NCI-H2196 treated with DMSO at 0.1 percent for 48 hours (cell line): ENCODE results near the gene FAF2.
"Not testable (repeated sequence)": the region's sequence is repeated elsewhere in the genome, so short reads cannot be mapped to it uniquely, and the experiment has no call there.

Experiments used
- DNase-seq: peaks from one replicate; lab custom pipeline; 2025; ENCODE audit not compliant: unreplicated experiment; lab: John Stamatoyannopoulos, UW

The FAF2 gene

GRCh38 chr5:176454724-176455394, 6.7 kb downstream of the FAF2 start:
- DNase-seq: no peak

GRCh38 chr5:176458904-176459561, 10.8 kb downstream of the FAF2 start:
- no peak for DNase-seq

GRCh38 chr5:176461349-176461748, 13.2 kb downstream of the FAF2 start:
- DNase-seq: no peak

DNA sequence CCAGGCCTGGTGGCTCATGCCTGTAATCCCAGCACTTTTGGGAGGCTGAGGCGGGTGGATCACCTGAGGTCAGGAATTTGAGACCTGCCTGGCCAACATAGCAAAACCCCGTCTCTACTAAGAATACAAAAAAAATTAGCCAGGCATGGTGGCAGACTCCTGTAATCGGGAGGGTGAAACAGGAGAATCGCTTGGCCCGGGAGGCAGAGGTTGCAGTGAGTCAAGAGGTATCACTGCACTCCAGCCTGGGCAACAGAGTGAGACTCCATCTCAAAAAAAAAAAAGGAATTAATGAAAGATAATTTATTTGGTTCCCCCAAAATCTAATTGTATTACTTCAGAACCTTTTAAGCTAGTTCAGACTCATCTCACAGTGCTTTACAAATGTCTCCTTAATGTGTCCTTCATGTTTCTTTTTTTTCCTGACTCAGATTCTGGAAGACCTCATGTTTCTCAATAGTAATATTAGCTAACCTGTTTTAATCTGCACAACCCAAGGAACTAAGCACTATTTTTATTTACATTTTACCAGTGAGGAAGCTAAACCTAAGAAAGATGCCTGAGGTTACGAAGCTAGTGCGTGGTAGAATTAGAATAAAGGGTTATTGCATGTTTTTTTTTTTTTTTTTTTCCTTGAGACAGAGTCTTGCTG, 15.1 kb downstream of the FAF2 start:
- DNase-seq: no peak

- peak; percentile 12 for DNase-seq
These were observed 18.2 kb downstream of the FAF2 start for GRCh38 chr5:176466245-176466871.

DNA sequence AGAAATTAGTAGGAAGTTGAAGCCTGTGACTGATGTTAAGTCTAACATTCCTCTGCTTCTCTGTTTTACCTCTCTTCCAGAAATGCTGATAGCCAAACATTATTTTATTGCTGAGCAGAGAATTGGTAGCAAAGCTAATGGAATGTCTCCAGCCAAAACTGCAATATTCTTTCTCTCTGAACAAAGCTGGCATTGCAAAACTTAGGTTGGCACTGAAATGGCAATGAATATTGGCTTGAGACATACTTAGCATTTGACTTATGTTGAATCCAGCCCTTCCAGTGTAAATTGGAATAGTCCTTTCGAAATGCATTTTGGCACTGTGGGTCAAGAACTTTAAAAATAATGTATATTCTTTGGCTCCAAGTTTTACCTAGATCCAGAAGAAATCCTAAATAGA, 21.1 kb downstream of the FAF2 start:
- DNase-seq: no peak

- no peak for DNase-seq
These were observed 22.4 kb downstream of the FAF2 start for GRCh38 chr5:176470539-176470938.

GRCh38 chr5:176471098-176471497, 22.9 kb downstream of the FAF2 start:
- DNase-seq: no peak

DNA sequence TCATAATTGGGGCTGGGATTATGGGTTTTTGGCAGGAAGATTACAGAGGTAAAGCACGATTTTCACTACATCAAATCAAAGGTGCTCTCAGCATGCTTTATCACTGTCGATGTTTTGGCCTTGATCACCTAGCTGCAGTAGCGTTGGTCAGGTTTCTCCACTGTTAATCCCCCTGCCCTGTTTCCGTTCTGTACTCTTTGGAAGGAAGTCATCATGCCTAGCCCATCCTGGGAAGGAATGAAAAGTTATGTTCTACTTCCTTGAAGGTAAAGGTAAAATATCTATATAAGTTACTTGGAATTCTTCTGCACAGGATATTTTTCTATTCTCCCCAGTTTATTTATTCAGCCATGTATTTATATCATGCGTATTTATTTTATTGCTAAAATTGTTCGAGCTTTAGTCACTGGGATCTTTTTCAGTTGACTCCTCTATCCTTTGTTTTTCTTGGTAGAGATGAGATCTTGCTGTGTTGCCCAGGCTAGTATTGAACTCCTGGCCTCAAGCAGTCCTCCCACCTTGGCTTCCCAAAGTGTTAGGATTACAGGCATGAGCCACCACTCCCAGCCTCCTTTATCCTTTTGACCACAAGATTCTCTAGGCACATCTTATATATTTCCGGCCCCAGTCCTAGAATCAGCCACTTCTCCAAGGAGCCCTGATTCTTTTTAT, 25.3 kb downstream of the FAF2 start:
- DNase-seq: no peak

DNA sequence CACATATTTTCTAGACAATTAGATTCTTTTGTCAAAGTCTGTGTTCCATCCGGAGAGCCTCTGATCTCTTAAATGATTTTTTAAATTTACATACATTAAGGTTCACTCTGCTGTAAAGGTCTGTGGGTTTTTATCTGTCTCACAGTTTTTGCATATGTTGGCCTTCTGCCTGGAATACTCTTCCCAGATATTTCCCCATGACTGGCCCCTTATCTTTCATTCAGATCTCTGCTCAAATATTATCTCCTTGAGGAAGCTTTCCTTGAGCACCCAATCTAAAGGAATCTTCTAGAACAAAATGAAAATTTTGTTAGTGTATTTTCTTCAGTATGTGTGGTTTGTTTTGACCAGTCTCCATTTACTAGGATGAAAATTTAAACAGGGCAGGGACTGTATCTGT, 26.3 kb downstream of the FAF2 start:
- no peak for DNase-seq

DNA sequence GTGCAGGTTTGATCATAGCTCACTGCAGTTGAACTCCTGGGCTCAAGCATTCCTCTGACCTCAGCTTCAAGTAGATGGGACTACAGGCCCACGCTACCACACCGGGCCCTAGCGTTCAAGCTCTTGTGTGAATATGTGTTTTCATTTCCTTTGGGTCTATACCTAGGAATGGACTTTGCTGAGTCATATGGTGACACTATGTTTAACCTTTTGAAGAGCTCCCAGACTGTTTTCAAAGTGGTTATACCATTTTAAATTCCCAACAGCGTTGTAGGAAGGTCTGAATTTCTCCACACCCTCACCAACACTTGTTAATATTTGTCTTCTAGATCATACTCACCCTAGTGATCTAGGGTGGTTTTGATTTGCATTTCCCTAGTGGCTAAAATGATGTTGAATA, 33.5 kb downstream of the FAF2 start:
- no peak for DNase-seq

GRCh38 chr5:176485176-176485575, 37.0 kb downstream of the FAF2 start:
- DNase-seq: no peak

GRCh38 chr5:176486189-176486757, 38.1 kb downstream of the FAF2 start:
- DNase-seq: no peak

GRCh38 chr5:176487160-176487559, 39.0 kb downstream of the FAF2 start:
- not testable (repeated sequence) for DNase-seq

- DNase-seq: no peak
These were observed 40.9 kb downstream of the FAF2 start for GRCh38 chr5:176489077-176489476.

- no peak for DNase-seq
These were observed 42.1 kb downstream of the FAF2 start for GRCh38 chr5:176490301-176490700.

DNA sequence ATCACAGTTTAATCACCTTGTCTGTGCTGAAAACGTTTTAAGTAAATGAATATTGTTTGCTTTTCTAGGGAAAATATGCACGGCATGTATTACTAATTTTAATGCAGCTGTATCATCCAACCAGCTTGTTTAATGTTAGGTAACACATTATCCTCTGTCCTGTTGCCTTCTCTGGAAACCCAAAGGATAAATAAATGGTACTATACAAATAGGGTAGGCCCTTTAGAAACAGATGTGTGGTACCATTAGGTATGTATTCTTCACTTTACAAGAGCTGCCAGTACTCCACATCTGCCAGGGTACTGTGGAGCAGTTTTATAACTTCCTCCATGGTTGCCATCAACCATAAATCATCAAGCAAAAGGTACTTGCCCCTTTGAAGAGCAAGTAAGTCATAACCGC, 42.9 kb downstream of the FAF2 start:
- no peak for DNase-seq

GRCh38 chr5:176491901-176492300, 43.7 kb downstream of the FAF2 start:
- DNase-seq: no peak

DNA sequence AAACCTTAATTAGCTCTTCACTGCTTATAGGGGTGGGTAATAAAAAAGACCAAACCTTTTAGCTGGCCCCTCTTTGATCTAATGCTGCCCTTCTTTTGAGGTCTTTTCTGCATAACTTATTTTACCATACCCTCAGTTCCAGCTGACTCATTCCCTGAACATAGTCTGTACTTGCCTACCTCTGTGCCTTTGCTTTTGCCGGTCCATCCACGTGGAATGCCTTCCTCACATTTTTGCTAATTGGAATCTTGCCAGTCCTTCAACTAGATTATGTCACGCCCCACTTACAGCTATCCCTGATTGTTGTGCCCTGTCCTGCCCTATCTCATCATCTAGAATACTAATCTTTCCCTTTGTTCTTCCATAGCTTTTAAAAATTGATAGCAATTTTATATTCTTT, 44.2 kb downstream of the FAF2 start:
- DNase-seq: no peak

DNA sequence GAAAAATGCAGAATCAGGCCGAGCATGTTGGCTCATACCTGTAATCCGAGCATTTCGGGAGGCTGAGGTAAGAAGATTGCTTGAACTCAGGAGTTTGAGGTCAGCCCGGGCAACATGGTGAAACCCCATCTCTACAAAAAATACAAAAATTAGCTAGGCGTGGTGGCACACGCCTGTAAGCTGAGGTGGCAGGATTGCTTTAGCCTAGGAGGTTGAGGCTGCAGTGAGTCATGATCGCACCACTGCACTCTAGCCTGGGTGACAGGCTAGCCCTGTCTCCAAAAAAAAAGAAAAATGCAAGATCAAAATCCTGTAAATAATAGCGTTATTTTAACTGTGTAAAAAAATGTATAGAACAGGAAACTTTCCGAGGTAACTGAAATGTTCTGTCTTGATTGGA, 49.7 kb downstream of the FAF2 start:
- no peak for DNase-seq

- DNase-seq: no peak
These were observed 51.1 kb downstream of the FAF2 start for GRCh38 chr5:176499273-176499672.
